Endodermal cell (in vitro differentiated cells): ENCODE results near the gene ANKRD44. TPM values are rescaled to one million over a fixed set of nuclear protein-coding genes. Genes with fewer than 3 reads are reported as not detected.

Experiments
- DNase-seq: peaks from one replicate; pipeline ENCODE4 v3.0.0-alpha.2; 2017
- H3K27ac ChIP-seq: 2 replicates; pipeline ENCODE4 v1.5.1; 2013; ENCODE audit warnings: mild to moderate bottlenecking, low read depth, low read length, moderate library complexity
- H3K27me3 ChIP-seq: 2 replicates; pipeline ENCODE4 v1.6.1; 2013; ENCODE audit warnings: mild to moderate bottlenecking, low read length, moderate library complexity; ENCODE audit not compliant: insufficient read depth, control insufficient read depth, poor library complexity, severe bottlenecking
- H3K36me3 ChIP-seq: 2 replicates; pipeline ENCODE4 v1.7.0; 2013; ENCODE audit warnings: mild to moderate bottlenecking, low read length, moderate library complexity; ENCODE audit not compliant: control insufficient read depth, insufficient read depth
- H3K4me1 ChIP-seq: one replicate; pipeline ENCODE4 v1.7.0; 2013; ENCODE audit warnings: low read length; ENCODE audit not compliant: control insufficient read depth, insufficient read depth
- H3K4me3 ChIP-seq: 2 replicates; pipeline ENCODE4 v1.5.1; 2013; ENCODE audit warnings: mild to moderate bottlenecking, low read length, moderate library complexity
- H3K9ac ChIP-seq: 2 replicates; pipeline ENCODE4 v1.6.1; 2013; ENCODE audit warnings: mild to moderate bottlenecking, low read length, moderate library complexity; ENCODE audit not compliant: poor library complexity, severe bottlenecking; ENCODE audit errors: extremely low read depth
- H3K9me3 ChIP-seq: 2 replicates; pipeline ENCODE4 v1.6.1; 2013; ENCODE audit warnings: mild to moderate bottlenecking, low read length, moderate library complexity; ENCODE audit not compliant: control insufficient read depth
- H3K27ac Mint-ChIP-seq: 2 replicates; pipeline ENCODE4 v1.8.0; 2020; ENCODE audit warnings: mixed read lengths
- H3K27me3 Mint-ChIP-seq: 2 replicates; pipeline ENCODE4 v1.8.0; 2021; ENCODE audit warnings: mild to moderate bottlenecking, mixed read lengths; ENCODE audit not compliant: insufficient read depth
- H3K36me3 Mint-ChIP-seq: 2 replicates; pipeline ENCODE4 v1.8.0; 2020; ENCODE audit warnings: low read depth, mixed read lengths
- H3K4me1 Mint-ChIP-seq: 2 replicates; pipeline ENCODE4 v1.8.0; 2020; ENCODE audit warnings: mixed read lengths
- H3K4me3 Mint-ChIP-seq: 2 replicates; pipeline ENCODE4 v1.8.0; 2020; ENCODE audit warnings: mild to moderate bottlenecking, moderate library complexity, mixed read lengths
- H3K9me3 Mint-ChIP-seq: 2 replicates; pipeline ENCODE4 v1.8.0; 2020; ENCODE audit warnings: mild to moderate bottlenecking, mixed read lengths
- WGBS, 2 experiments: methylation state at CpG; one replicate each; pipeline versions ENCODE4 v1.1.5 to v1.1.7; 2013; ENCODE audit warnings: missing lambda C conversion rate in 2 of 2, mixed read lengths in 1 of 2; ENCODE audit not compliant: insufficient coverage in 1 of 2, insufficient read length in 1 of 2; 5-methylcytosine and 5-hydroxymethylcytosine counted together
- total RNA-seq, 2 donors: library from RNA; stranded (reverse); fragmentation: NEBNext Ultra II Directional in 1 of 2; extraction: Animal tissue kit (Norgen Biotek cat#: 25700) in 1 of 2; gene quantifications; 2 replicates in 1 of 2; 3 replicates in 1 of 2; pipeline ENCODE4 v1.2.1, GENCODE V29; 2021
- TF ChIP-seq, protein P1 (sequence below): fragments of 200-600 bp; sonication (generic); conservative IDR thresholded peaks from 2 replicates; pipeline ENCODE4 v1.5.0; 2021; ENCODE audit warnings: antibody characterized with exemption, mild to moderate bottlenecking

Gene ANKRD44
- total RNA-seq, 2 donors from 2014 or later = 6.2 to 10.6 TPM

DNA sequence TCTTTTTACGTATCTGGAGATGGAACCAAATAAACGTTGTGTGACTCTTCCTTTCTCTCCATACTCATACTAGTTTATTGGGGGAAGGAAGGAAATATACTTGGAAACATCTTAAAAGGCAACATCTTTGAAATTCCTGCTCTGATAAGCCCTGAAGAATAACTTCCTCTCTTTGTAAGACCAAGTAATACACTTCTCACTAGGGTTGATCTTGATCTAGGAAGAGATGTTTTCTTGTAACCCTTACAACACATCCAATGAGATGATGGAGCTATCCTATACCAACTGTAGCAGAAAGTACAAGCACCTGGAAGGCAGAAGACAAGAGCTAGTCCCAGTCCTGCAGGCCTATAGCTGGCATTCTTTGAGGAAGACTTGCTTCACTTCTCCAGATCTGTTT is 2.0 kb downstream of the ANKRD44 start:
- no peaks in the 10 kb centered on the region for H3K9me3 Mint-ChIP-seq
- Histone ChIP-seq H3K36me3 (no peaks in the 10 kb centered on the region), H3K9ac (no peak overlapping the region), H3K9me3 (no peaks in the 10 kb centered on the region), H3K27ac (no peak overlapping the region), H3K4me3 (no peak overlapping the region), H3K27me3 (peaks cover 29% of the 10 kb centered on the region), H3K4me1 (peaks cover 5% of the 10 kb centered on the region)
- H3K27me3 Mint-ChIP-seq = peaks cover 37% of the 10 kb centered on the region
- TF ChIP-seq, protein P1, sequence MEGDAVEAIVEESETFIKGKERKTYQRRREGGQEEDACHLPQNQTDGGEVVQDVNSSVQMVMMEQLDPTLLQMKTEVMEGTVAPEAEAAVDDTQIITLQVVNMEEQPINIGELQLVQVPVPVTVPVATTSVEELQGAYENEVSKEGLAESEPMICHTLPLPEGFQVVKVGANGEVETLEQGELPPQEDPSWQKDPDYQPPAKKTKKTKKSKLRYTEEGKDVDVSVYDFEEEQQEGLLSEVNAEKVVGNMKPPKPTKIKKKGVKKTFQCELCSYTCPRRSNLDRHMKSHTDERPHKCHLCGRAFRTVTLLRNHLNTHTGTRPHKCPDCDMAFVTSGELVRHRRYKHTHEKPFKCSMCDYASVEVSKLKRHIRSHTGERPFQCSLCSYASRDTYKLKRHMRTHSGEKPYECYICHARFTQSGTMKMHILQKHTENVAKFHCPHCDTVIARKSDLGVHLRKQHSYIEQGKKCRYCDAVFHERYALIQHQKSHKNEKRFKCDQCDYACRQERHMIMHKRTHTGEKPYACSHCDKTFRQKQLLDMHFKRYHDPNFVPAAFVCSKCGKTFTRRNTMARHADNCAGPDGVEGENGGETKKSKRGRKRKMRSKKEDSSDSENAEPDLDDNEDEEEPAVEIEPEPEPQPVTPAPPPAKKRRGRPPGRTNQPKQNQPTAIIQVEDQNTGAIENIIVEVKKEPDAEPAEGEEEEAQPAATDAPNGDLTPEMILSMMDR = no peak
- no peaks in the 10 kb centered on the region for H3K36me3 Mint-ChIP-seq
- no peak overlapping the region for H3K4me3 Mint-ChIP-seq
- H3K4me1 Mint-ChIP-seq = peaks cover 25% of the 10 kb centered on the region
- WGBS, 2 experiments = 100% methylated on average over 1 of the region's 2 CpGs; no CpG with 5 or more reads in 1 of the 2 experiments
- no peak overlapping the region for H3K27ac Mint-ChIP-seq
- DNase-seq = no peak

DNA sequence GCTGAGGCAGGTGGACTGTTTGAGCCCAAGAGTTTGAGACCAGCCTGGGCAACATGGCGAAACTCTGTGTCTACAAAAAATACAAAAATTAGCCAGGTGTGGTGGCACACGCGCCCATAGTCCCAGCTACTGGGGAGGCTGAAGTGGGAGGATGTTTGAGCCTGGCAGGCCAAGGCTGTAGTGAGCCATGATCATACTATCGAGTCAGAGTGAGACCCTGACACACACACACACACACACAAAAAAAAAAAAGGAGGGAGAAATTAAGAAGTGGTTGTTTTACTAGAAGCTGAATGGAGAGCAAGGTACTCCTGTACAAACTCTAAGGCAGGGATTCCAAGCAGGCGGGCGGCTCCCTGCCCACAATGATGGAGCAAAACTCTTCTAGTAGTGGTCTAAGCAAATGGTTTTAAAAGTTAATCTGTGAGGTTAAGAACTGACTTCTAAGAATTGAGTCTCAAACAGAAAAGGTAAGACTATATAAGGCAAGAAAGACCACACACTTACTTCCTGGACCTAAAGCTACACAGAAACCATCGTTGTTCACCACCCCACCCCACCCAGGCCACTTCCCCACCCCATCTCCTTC is 2.6 kb downstream of the ANKRD44 start:
- no peaks in the 10 kb centered on the region for H3K9me3 ChIP-seq
- no peak overlapping the region for H3K9ac ChIP-seq
- no peak overlapping the region for H3K4me3 Mint-ChIP-seq
- H3K27me3 Mint-ChIP-seq = peaks cover 35% of the 10 kb centered on the region
- no peak for DNase-seq
- peaks cover 5% of the 10 kb centered on the region for H3K4me1 ChIP-seq
- H3K27ac ChIP-seq = no peak overlapping the region
- WGBS, 2 experiments = 87 to 92% methylated on average over 5 to 6 of the region's 7 CpGs
- H3K27ac Mint-ChIP-seq = no peak overlapping the region
- peaks cover 28% of the 10 kb centered on the region for H3K27me3 ChIP-seq
- TF ChIP-seq, protein P1 = no peak
- no peaks in the 10 kb centered on the region for H3K9me3 Mint-ChIP-seq
- H3K4me3 ChIP-seq = no peak overlapping the region
- H3K36me3 ChIP-seq = no peaks in the 10 kb centered on the region
- H3K36me3 Mint-ChIP-seq = no peaks in the 10 kb centered on the region
- H3K4me1 Mint-ChIP-seq = peaks cover 27% of the 10 kb centered on the region

DNA sequence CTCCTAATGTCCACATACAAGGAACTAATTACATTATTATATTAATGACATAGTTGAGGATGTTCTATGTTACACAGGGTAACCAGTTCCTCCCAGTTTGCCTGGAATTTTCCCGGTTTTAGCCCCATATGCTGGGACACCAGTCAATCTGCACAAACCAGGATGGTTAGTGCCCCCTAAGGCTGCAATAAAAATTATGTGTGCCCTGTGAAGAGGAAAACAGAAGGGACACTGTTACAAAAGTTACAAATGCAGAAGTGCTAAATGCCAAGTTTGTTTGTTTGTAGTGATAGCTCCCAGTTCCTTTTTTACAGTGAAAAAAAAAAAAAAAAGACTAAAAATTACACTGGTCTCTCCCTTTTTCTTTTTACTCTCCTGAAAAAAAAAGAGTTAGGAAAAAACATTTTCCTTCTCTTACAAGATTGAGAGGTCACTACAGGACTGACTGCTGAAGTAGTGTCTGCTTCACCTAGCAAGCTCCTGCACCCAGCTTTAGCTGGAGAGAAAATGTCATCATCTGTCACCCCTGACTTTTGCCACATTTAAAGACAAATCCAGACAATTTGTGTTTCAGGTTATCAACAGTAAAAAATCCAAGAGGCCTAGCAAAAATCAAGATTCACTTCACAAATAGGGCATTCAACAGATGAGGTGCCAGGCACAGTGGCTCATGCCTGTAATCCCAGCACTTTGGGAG is 3.2 kb downstream of the ANKRD44 start:
- Histone ChIP-seq H3K27me3 (peaks cover 23% of the 10 kb centered on the region), H3K9ac (no peak overlapping the region), H3K36me3 (no peaks in the 10 kb centered on the region), H3K9me3 (no peaks in the 10 kb centered on the region), H3K27ac (no peak overlapping the region), H3K4me3 (no peak overlapping the region), H3K4me1 (peaks cover 5% of the 10 kb centered on the region)
- H3K27me3 Mint-ChIP-seq = peaks cover 31% of the 10 kb centered on the region
- no peak for DNase-seq
- no peaks in the 10 kb centered on the region for H3K36me3 Mint-ChIP-seq
- no peaks in the 10 kb centered on the region for H3K9me3 Mint-ChIP-seq
- TF ChIP-seq, protein P1 = peak; percentile 29
- WGBS, 2 experiments = 60 to 75% methylated on average over 1 of the region's 1 CpG
- no peak overlapping the region for H3K4me3 Mint-ChIP-seq
- H3K27ac Mint-ChIP-seq = no peak overlapping the region
- H3K4me1 Mint-ChIP-seq = peaks cover 29% of the 10 kb centered on the region
